HG03439 (cell line): ENCODE results near the gene FAM171A2.

Source experiments
- ATAC-seq: cut with Tn5 transposase; IDR thresholded peaks from one replicate; pipeline ENCODE4 v1.9.1; 2021; ENCODE audit warnings: mild to moderate bottlenecking, moderate library complexity; ENCODE audit not compliant: unreplicated experiment

The FAM171A2 gene

DNA sequence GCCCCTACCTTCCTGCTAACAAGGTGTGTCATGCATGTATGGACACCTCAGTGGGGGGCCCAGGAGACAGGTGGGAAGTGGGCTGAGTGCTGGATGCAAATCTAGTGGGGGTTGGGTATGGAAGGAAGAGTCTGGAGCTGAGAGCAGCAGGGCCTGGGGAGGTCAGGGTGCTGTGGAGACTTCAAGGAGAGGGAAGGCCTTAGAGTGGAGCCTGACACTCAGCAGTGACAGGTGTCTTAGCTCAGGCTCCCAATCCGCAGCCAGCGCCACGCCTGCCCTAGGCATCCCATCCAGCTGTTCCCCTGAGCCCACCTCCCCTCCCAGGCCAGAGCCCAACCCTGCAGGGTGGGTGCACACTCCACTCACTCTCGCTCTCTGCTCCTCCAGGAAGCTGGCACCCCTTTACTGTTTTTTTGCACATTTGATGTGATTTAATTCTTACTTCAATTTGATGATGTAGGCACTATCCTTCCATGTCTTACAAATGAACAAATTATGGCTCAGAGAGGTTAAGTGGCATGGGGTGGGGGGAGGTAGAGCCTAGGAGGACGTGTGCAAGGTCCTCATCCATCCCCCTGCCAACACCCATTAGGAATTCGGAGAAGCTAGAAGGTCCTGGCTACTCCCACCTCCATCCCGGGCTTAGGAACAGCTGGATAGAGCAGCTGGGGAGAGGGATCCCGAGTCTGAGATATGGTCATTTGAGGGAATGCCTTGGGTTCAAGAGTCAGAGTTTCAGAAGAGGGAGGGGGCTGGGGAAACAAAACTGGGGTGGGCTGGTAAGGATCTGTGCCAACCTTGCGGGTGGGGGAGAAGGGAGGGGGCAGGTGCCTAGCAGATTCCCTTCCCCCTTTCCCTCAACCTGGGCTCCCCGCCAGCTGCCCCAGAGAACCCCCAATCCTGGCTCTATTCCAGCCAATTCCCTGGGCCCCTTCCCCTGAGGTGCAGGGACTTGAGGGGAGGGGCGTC is 2.1 kb downstream of the FAM171A2 start:
- no peak for ATAC-seq

DNA sequence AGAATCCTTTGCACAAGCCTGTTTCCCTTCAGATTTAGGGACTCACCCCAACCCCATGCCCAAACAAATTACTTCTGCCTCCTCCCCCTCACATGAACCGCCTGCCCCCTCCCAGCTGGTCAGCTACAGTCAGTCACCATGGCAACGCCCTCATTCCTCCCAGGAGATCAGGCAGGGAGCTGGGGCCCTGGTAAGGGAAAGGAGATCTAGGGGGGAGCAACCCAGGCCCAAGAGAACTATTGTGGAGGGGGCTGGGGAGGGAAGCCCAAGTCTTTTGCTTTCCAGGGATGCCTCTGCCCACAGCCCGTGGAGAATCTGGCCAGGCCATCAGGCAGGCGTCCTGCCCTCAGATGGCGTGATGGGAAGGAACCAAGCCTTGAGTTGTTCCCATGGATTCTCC is 2.8 kb downstream of the FAM171A2 start:
- no peak for ATAC-seq

DNA sequence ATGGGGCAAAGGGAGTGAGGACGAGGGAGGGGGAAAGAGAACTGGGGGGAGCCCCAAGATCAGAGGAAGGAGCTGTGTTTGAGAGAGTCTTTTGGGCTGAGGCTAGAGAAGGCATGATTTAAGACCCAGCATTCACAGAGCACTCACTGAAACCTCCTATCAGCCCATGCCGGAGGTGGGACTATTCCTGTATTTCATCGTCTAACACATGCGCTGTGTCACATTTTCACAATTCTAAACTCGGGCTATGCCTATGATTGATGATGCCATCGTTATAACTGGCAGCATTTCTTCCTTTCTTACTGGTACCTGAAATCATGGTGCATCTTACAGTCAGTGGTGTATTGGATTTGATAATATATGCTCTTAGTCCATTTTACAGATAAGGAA is 3.5 kb downstream of the FAM171A2 start:
- no peak for ATAC-seq

DNA sequence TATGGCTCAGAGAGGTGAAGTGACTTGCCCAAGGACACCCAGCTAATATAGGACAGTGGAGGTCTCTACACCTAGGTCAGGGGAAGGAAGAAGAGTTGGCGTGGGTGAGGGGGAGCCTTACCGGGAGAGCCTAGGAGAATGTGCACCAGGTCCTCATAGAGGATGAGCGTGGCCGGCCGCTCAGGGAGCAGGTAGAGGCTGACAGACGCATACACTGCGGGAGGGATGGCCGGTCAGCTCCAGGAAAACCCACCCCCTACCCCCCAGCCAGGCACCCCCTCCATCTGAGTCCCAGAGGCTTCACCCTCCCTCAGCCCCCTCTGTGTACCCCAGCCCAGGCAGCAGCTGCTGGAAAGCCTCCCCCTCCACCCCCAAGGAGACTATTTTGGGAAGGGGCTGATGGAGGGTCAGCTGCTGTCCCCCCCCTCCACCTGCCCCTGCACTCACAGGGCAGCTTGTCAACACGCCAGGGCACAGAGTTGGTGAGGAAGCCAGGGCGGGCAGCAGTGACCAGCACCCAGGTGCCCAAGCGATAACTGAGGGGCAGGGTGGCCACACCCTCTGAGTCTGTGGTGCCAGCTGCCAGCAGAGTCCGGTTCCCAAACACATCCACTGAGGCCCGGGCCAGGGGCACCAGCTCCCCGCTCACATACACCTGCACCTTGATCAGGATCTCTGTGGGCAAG is 4.1 kb downstream of the FAM171A2 start:
- no peak for ATAC-seq

DNA sequence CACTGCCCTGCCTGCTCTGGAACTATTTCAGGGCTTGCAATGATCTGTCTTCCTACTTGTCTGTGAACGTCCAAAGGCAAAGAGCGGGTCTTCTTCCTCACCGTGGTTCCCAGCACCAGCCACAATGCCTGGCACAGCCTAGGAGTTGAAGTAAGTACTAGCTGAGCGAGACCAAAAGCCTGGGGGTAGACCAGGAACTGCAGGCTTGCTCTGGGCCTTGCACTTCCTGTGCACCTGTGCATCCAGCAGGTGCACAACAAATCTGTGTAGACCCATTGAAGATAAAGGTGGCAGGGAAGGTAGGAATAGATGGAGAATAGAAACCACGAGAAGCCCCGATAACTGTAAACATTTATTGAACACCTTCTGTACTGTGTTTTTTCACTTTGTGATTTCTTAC is 4.6 kb downstream of the FAM171A2 start:
- no peak for ATAC-seq

DNA sequence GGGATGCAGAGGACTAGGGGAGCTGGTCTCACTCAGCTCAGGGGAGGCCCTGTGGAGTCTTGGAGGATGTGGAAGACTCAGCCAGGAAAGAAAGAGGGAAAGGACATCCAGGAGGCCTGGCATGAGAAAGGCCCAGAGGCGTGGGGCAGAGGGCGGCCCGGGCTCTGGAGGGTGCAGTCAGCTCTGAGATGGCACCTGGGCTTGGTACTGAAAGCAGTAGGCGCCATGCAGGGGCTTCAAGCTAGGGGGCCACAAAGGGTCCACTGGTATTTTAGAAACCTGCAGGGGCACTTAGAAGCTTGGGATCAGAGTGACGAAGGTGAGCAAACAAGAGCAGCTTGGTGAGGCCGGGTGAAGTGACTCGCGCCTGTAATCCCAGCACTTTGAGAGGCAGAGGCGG is 5.6 kb downstream of the FAM171A2 start:
- no peak for ATAC-seq

DNA sequence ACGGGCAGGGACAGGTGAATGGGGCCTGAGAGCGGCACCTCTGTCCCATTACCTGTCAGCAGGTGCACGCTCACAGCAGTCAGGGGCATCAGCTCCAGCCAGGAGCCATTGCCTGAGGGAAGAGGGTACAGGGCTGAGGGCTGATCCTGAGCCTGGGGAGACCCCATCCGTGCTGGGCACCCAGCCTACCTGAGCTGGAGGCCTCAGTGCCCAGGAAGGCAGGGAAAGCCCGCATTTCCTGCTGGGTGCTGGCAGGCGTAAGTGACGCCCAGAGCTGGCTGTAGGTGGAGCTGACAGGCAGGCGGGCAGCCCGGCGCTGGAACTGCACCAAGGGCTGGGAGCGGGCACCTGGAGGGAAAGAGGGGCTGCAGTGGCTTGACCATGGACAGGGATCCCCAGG is 7.4 kb downstream of the FAM171A2 start:
- ATAC-seq, result no peak

DNA sequence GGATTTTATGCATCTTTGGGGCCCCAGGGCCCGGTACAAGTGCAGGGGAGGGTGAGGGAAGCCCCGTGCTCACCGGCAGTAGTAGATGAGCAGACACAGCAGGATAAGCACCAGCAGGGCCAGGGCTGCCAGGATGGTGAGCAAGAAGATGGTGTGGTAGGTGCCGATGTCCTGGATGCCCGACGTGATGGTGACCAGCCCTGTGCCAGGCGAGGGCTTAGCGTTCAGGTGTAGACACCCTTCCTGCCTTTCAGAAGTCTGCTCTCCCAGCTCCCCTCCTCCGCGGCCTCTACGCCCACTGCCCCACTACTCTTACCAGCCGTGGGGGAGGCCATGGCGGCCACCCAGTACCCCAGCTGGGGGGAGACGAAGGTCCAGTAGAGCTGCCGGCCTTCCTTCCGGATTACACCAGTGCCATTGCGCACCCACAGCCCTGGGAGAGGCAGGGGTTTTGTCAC is 8.0 kb downstream of the FAM171A2 start:
- ATAC-seq, result no peak

DNA sequence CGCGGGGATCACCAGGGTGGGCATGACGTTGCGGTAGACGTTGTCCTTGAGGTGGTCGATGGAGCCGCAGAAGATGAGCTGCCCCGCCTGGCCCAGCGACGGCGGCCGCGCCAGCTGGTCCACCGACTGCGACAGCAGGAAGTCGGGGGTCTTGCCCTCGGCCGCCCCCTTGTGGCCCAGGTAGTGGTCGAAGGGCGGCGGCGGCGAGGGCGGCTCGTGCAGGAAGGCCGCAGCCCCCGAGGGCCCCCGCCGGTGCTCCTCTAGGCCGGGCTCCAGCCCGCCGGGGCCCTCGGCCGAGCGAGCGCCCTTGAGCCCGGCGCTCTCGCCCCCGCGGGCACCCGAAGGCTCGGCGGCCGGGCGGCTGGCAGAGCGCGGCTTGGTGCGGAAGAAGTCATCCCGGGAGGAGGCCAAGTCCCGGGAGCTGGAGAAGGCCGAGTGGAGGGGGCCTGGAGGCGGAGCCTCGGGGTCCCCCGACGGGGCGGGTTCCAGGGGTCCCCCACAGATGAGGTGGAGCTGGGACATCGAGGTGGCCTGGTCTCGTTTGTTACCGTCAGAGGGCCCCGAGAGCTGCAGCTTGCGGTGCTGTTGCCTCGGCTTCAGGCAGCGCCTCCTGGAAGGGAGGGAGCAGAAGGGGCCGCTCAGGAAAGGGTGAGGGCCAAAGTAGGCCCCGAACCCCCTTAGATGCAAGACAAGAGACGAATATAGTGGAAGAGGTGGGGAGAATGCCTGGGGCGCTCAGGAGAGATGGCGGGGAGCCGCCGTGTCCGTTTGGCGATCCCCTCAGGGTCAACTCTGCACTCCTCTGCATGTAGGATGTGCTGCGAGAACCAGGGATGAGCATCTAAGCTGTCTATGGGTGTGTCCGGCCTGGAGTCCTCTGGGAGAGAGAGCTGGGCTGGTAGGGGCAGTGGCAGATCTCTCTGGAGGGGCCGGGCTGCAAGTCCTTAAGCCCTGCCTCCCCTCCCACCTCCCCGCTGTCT is 8.8 kb downstream of the FAM171A2 start:
- no peak for ATAC-seq

DNA sequence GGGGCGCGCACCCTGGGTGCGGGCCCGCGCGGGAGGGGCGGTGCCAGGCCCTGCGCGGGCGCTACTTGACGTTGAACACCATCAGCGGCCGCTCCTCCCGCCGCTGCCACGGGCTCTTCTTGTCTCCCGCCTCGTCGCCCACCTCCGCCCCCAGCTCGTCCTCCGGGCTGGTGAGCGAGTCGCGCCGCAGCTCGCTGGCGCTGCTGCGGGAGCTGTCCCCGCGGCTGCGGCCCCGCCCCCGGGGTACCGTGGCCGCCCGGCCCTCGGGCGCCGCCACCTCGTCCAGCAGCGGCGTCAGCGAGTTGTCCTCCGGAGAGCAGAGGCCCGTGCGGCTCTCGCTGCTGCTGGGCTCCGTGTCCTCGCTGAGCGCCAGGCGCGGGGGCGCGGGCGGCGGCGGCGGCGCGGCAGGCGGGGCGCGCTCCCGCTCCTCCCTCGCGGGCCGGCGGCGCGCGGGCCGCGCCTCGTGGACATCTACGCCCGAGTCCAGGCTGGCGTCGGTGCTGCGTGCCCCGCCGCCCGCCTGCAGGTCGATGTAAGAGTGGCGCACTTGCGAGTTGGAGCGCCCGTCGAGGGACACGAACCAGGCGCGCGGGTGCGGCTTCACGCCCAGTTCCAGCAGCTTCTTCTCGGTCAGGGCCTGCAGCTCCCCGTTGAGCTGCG is 9.9 kb downstream of the FAM171A2 start:
- ATAC-seq, result no peak

DNA sequence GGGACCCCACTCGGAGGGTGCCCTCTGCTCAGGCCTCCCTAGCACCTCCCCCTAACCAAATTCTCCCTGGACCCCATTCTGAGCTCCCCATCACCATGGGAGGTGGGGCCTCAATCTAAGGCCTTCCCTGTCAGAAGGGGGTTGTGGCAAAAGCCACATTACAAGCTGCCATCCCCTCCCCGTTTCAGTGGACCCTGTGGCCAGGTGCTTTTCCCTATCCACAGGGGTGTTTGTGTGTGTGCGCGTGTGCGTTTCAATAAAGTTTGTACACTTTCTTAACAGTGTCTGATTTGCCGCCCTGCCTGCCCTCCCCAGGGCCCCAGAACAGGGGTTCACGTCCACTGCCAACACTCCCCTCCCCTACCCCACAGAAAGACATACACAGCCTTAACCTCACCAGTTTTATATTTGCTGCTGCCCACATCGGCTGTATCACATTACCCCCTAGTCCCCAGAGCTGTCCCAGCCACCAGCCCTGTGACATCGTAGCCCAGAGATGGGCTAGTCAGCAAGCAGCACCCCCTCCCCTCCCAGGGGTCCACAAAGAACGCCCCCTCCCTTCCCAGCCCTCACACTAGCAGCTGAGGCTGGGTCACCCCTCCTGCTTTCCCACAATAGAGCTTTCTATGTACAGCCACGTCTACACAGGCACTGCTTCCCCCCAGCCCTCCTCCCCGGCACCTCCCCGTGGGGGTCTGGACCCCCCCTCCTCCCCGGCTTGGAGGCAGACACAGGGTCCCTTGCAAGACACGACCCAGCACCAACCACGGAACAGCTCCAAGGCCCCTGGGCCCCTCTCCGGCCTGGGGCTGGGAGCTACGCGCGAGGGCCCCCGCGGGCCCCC is 10.6 kb downstream of the FAM171A2 start:
- ATAC-seq, result no peak

DNA sequence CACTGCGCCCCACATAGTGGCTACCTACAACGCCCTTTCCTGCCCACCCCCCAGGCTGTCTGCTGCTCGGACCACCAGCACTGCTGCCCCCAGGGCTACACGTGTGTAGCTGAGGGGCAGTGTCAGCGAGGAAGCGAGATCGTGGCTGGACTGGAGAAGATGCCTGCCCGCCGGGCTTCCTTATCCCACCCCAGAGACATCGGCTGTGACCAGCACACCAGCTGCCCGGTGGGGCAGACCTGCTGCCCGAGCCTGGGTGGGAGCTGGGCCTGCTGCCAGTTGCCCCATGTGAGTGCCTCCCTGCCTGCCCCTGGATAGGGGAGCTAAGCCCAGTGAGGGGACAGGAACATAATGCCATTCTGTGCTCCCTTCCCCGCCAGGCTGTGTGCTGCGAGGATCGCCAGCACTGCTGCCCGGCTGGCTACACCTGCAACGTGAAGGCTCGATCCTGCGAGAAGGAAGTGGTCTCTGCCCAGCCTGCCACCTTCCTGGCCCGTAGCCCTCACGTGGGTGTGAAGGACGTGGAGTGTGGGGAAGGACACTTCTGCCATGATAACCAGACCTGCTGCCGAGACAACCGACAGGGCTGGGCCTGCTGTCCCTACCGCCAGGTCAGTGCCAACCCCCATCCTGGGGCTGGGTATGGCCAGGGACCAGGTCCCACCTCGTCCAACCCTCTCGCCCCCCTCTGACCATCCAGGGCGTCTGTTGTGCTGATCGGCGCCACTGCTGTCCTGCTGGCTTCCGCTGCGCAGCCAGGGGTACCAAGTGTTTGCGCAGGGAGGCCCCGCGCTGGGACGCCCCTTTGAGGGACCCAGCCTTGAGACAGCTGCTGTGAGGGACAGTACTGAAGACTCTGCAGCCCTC is 11.5 kb downstream of the FAM171A2 start:
- no peak for ATAC-seq

DNA sequence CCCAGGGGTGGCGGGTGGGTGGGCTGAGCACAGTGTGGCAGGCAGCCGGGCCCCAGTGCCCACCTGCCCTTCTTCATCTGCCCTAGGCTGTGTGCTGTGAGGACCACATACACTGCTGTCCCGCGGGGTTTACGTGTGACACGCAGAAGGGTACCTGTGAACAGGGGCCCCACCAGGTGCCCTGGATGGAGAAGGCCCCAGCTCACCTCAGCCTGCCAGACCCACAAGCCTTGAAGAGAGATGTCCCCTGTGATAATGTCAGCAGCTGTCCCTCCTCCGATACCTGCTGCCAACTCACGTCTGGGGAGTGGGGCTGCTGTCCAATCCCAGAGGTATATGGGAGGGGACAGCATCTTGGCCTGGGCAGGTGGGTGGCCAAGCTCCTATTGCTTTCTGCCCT is 12.2 kb downstream of the FAM171A2 start:
- no peak for ATAC-seq

DNA sequence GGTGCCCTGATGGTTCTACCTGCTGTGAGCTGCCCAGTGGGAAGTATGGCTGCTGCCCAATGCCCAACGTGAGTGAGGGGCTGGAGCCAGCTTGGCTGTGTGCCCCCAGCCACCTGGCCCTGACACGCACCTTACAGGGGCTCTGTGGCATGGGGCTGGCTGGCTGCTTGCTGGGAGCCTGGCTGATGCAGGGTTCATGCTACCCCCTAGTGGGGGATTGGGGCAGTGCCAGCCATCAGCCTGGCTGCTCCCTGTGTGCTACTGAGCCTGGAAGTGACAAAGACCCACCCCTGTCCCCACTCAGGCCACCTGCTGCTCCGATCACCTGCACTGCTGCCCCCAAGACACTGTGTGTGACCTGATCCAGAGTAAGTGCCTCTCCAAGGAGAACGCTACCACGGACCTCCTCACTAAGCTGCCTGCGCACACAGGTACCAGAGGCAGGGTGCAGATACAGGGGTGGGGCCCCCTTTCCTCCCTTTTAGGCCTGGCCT is 12.9 kb downstream of the FAM171A2 start:
- ATAC-seq, result no peak

DNA sequence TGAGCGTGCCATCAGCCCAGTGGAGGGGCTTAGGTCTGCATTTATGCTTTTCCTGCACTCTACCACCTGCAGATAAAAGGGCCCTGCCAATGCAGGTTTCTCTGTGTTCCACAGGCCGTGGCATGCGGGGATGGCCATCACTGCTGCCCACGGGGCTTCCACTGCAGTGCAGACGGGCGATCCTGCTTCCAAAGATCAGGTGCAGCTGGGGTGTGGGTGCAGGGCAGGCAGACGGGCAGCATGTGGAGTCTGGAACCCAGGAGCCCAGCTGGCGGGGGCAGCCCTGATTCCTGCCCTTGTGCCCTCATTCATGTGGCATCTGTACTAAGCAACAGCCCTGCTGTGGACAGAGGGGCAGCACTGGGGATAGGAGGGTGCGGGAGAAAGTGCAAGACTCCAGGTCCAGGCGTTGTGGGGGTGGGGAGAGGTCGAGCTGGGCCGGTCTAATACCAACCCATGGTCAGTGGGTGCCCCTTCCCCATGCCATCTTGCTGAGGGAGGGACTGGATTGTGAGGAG is 14.0 kb downstream of the FAM171A2 start:
- ATAC-seq, result no peak

DNA sequence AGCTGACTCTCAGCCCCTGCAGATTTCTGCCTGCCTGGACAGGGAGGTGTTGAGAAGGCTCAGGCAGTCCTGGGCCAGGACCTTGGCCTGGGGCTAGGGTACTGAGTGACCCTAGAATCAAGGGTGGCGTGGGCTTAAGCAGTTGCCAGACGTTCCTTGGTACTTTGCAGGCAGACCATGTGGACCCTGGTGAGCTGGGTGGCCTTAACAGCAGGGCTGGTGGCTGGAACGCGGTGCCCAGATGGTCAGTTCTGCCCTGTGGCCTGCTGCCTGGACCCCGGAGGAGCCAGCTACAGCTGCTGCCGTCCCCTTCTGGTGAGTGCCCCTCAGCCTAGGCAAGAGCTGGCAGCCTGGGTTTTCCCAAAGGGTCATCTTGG is 14.7 kb downstream of the FAM171A2 start:
- ATAC-seq, result no peak

DNA sequence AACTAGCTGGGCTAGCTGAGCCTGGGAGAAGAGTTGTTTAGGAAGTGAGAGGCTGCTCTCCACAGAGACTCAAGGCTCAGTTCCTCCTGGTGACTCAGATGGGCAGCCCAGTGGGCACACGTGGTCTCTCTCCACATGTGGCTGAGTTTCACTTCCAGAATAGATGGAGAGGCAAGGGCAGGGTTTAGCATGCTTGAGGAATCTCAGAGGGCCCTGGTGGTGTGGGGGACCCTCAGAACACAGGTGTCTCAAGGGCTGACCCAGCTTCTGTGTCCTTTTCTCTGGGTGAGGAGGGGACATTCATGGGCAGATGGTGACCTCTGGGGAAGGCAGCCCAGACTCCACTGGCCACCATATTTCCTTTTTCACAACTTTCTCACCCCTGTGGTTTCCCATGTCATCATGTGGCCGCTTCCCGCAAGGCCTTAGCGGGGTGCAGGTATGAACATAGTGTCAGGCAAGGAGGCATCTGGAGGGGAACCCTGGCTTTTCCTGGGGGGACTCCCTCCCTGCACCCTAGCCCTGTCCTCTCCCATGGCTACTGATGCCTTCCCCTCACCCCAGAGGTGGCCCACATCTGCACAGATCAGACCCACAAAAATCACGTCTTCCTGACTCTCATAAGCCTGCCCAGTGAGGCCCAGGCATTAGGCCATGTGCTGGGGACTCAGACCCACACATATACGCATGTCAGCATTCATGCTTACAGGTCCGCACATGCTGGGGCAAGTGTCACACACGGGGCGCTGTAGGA is 15.2 kb downstream of the FAM171A2 start:
- peak; percentile 38 for ATAC-seq
